ENCODE measurements around the gene TMEM30A. TPM values are rescaled to one million over a fixed set of nuclear protein-coding genes. Genes with fewer than 3 reads are reported as not detected.
A peak's percentile ranks its signal among the peaks of the same experiment; 100 is the strongest.

The TMEM30A gene
- total and polyA plus RNA-seq, 2 of the 13 experiments (the other 11 are each of a cell fraction or from before 2014, with no cell fraction given): 17.6 to 54.4 TPM

DNA sequence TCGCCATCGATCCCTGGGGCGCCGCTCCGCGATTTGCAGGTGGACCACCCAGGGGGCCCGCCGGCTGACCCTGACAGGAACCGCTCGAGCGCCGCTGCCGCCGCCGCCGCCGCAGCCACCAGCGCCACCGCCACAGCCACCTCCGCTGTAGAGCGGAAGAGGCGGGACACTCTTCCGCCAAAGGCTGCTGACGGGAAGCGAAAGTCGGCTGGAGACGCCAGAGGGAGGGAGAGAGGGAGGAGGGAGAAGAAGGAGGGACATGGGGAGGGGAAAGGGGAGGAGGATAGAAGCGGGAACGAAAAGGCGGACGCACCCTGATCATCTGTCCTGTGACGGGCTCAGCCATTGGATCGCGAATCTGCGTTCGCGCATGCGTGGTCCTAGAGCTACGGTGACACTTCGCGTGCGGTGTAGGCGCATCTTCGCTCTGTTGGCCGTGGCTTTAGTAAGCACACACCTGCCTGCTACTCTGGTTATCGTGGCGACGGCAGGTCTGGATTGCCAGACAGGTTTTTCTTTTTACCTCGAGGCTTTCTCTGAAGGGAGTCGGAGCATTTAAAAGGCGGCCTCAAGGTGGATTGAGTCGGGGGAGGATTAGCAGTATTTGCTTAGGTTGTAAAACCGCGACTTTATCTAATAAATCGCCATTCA is at the start of gene TMEM30A (continued):
- TF ChIP-seq, protein P1, sequence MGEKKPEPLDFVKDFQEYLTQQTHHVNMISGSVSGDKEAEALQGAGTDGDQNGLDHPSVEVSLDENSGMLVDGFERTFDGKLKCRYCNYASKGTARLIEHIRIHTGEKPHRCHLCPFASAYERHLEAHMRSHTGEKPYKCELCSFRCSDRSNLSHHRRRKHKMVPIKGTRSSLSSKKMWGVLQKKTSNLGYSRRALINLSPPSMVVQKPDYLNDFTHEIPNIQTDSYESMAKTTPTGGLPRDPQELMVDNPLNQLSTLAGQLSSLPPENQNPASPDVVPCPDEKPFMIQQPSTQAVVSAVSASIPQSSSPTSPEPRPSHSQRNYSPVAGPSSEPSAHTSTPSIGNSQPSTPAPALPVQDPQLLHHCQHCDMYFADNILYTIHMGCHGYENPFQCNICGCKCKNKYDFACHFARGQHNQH (CRISPR knock-in tag; IDR thresholded peaks at IDR 0.05): peak; percentile 78
- TF ChIP-seq JUNB (CRISPR knock-in tag; IDR thresholded peaks at IDR 0.05; ENCODE audit: borderline replicate concordance): no peak
- 0 out of 2 replicates have a peak, but pooled peaks have one; percentile 37 for TF ChIP-seq ZNF335 (CRISPR knock-in tag; IDR thresholded peaks at IDR 0.05)
- peak; percentile 93; the same call in 1 of the 2 replicates for TF ChIP-seq NAIF1 (CRISPR knock-in tag; IDR thresholded peaks at IDR 0.05; ENCODE audit: borderline replicate concordance)
- TF ChIP-seq ZNF816 (CRISPR knock-in tag; IDR thresholded peaks at IDR 0.05; ENCODE audit: borderline replicate concordance): peak; percentile 70; the same call in 1 of the 2 replicates
- TF ChIP-seq HNRNPK (IDR thresholded peaks at IDR 0.05; ENCODE audit: low read depth, low read length, poor library complexity, severe bottlenecking): peak; percentile 85
- TF ChIP-seq, protein P2, sequence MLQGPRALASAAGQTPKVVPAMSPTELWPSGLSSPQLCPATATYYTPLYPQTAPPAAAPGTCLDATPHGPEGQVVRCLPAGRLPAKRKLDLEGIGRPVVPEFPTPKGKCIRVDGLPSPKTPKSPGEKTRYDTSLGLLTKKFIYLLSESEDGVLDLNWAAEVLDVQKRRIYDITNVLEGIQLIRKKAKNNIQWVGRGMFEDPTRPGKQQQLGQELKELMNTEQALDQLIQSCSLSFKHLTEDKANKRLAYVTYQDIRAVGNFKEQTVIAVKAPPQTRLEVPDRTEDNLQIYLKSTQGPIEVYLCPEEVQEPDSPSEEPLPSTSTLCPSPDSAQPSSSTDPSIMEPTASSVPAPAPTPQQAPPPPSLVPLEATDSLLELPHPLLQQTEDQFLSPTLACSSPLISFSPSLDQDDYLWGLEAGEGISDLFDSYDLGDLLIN (CRISPR knock-in tag; IDR thresholded peaks at IDR 0.05; ENCODE audit: borderline replicate concordance): no peak
- TF ChIP-seq MBNL3 (CRISPR knock-in tag; conservative IDR thresholded peaks at IDR 0.05): no peak
- TF ChIP-seq SIX1 (CRISPR knock-in tag; IDR thresholded peaks at IDR 0.05; ENCODE audit: borderline replicate concordance): no peak
- TF ChIP-seq, protein P3, sequence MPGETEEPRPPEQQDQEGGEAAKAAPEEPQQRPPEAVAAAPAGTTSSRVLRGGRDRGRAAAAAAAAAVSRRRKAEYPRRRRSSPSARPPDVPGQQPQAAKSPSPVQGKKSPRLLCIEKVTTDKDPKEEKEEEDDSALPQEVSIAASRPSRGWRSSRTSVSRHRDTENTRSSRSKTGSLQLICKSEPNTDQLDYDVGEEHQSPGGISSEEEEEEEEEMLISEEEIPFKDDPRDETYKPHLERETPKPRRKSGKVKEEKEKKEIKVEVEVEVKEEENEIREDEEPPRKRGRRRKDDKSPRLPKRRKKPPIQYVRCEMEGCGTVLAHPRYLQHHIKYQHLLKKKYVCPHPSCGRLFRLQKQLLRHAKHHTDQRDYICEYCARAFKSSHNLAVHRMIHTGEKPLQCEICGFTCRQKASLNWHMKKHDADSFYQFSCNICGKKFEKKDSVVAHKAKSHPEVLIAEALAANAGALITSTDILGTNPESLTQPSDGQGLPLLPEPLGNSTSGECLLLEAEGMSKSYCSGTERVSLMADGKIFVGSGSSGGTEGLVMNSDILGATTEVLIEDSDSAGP (CRISPR knock-in tag; IDR thresholded peaks at IDR 0.05; ENCODE audit: borderline replicate concordance): peak; percentile 92; the same call in 1 of the 2 replicates
- no peak for TF ChIP-seq ZNF616 (CRISPR knock-in tag; IDR thresholded peaks at IDR 0.05; ENCODE audit: low read depth)
- TF ChIP-seq ZNF841 (CRISPR knock-in tag; IDR thresholded peaks at IDR 0.05; ENCODE audit: borderline replicate concordance): no peak
- TF ChIP-seq ZNF572 (CRISPR knock-in tag; IDR thresholded peaks at IDR 0.05): no peak
- no peak for TF ChIP-seq EEA1 (CRISPR knock-in tag; IDR thresholded peaks at IDR 0.05; ENCODE audit: borderline replicate concordance)
- peak; percentile 64; the same call in 1 of the 2 replicates for TF ChIP-seq FOXK1 (CRISPR knock-in tag; IDR thresholded peaks at IDR 0.05; ENCODE audit: borderline replicate concordance, low read depth)
- peak; percentile 83; the same call in 1 of the 2 replicates for TF ChIP-seq ZNF546 (CRISPR knock-in tag; conservative IDR thresholded peaks at IDR 0.05)
- TF ChIP-seq, protein P4, sequence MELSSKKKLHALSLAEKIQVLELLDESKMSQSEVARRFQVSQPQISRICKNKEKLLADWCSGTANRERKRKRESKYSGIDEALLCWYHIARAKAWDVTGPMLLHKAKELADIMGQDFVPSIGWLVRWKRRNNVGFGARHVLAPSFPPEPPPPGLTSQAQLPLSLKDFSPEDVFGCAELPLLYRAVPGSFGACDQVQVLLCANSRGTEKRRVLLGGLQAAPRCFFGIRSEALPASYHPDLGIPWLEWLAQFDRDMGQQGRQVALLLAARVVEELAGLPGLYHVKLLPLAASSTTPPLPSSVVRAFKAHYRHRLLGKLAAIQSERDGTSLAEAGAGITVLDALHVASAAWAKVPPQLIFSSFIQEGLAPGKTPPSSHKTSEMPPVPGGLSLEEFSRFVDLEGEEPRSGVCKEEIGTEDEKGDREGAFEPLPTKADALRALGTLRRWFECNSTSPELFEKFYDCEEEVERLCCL (CRISPR knock-in tag; IDR thresholded peaks at IDR 0.05; ENCODE audit: borderline replicate concordance): 0 out of 2 replicates have a peak, but pooled peaks have one; percentile 78
- TF ChIP-seq, protein P5, sequence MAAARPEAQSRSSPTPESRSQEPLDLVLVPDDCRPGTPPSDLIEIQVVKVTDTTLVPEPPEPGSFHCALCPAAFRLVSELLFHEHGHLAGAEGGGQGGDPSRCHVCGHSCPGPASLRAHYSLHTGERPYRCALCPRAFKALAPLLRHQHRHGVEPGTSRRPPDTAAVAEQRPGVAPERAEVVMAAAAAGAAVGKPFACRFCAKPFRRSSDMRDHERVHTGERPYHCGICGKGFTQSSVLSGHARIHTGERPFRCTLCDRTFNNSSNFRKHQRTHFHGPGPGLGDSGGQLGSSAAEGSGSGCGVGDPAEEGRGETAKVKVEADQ (CRISPR knock-in tag; IDR thresholded peaks at IDR 0.05; ENCODE audit: borderline replicate concordance): no peak; the same call in 1 of the 2 replicates
- TF ChIP-seq ZC3H4 (CRISPR knock-in tag; IDR thresholded peaks at IDR 0.05; ENCODE audit: borderline replicate concordance): no peak
- TF ChIP-seq MAFF (IDR thresholded peaks at IDR 0.05; ENCODE audit: low read depth, low read length): no peak
- 0 out of 2 replicates have a peak, but pooled peaks have one; percentile 34 for TF ChIP-seq ZKSCAN5 (CRISPR knock-in tag; IDR thresholded peaks at IDR 0.05)
- peak; percentile 75; the same call in 1 of the 2 replicates for TF ChIP-seq ZNF350 (CRISPR knock-in tag; IDR thresholded peaks at IDR 0.05; ENCODE audit: borderline replicate concordance, low read depth)
- TF ChIP-seq RNF2 (conservative IDR thresholded peaks at IDR 0.05; ENCODE audit: low read depth): peak; percentile 73; the same call in 1 of the 2 replicates

Measured in HepG2 (cell line).